NCI-H1105 treated with DMSO at 0.1 percent for 48 hours (cell line): ENCODE measurements around the gene DHRS12.
A peak's percentile ranks its signal among the peaks of the same experiment; 100 is the strongest.

Experiments used
- DNase-seq: peaks from one replicate; lab custom pipeline; 2025; lab: John Stamatoyannopoulos, UW

Gene DHRS12, protein sequence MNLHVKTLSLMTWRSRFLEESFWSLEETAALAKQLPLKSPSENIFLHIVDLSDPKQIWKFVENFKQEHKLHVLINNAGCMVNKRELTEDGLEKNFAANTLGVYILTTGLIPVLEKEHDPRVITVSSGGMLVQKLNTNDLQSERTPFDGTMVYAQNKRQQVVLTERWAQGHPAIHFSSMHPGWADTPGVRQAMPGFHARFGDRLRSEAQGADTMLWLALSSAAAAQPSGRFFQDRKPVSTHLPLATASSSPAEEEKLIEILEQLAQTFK

DNA sequence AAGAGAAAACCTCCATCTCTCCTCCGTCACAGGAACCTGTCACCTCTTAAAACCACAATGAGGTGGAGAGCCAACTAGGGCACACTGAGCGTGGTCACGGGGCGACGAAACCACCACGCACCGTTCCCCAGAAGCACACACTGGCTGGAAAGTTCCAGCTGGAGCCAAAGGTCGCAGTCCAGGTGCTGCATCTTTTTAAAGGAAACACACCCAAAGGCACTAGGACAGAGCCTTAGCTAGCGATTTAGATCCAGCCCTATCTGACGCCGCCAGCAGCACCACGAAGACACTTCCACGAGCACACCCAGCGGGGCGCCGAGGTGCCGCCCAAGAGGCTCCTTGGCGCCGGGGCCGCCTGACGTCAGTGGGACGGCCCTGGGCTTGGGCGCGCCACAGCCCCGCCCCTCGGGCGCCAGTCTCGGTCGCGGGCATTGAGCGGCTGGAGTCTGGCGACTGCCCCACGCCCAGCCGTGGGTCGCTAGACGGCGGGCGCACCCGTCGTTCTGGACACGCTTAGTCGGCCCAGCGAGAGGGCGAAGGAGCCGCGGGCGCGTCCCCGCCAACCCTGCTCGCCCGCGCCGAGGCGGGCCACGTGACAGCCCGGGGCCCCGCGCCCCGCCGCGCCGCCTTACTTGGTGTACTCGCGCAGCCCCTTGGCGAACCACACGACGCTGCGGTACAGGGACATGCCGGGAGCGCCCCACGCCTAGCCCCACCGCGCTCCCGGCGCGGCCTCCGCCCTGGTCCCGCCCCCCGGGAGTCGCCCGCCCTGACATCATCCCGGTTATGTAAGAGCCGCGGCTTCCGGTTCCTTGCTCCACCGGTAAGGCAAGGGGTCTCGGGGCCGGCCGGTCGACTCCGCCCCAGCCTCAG is at the start of gene DHRS12:
Gene DHRS12 (minus strand): TSS at position 742 of the 873 bp plus-strand sequence. CDS start 4,504 bp downstream, outside the sequence.
- DNase-seq, result peak; percentile 60

DNA sequence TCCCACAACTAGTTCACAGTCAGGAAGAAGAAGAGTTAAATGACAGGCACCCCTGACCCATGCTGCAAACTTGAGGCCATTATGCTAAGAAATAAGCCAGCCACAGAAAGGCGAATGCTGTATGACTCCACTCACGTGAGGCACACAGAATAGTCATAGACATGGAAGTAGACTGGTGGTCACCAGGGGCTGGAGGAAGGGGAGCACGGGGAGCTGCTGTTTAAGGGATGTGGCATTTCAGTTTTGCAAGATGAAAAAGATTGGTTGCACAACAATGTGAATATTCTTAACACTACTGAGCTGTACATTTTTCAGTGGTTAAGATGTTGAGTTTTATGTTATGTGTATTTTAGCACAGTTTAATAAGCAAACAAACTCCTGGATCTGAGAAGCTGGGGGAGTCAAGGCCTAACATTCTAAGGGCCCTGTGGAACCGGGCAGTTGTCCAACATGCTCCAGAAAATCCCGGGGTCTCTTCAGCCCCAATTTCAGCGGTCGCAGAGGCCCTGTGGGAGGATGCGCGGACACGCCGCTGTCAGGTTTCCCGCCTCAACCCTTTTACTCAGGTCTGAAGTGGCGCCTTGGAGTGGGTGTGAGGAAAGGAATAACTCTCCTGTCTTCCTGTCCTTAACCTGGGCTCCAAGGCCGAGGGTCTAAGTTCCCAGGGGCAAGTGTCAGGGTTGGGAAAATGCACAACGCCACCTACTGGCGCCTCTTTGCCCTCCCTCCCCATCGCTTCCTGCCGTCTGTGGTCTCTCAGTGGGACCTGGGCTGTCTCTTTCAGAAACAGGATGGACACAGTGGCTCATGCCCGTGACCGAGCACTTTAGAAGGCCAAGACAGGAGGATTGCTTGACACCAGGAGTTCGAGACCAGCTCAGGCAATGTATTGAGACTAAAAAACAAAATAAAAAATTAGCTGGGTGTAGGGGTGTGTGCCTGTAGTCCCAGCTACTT is 45.5 kb upstream of the DHRS12 start:
- DNase-seq, result no peak

DNA sequence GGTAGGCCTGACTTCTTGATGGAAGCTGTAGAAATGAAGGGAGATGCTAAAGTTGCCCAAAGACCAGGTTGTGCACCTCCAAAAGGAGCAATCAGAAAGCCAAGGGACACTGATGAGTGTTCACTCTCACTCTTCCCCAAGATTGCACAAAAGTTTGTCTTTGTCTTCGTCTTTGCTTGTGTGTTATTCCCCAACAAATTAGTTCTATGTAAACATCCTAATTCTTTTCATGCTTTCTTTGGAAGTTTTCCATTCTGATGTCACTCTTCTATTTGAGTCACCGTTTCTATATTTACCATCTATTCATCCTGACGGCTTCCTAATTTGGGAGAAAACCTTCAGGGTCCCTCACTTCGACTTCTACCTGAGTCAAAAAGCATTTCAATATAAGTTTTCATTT is 44.7 kb upstream of the DHRS12 start:
- DNase-seq, result no peak

DNA sequence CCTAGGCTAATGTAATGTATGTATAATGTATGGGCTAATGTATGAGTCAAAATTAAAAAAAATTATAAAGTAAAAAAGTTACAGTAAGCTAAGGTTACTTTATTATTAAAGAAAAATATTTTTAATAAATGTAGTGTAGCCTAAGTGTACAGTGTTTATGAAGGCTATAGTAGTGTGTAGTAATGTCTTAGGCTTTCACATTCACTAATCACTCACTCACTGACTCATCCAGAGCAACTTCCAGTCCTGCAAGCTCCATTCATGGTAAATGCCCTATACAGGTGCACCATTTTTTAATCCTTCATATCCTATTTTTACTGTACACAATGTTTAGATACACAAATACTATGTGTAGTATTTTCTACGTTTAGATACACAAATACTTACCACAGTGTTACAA is 42.8 kb upstream of the DHRS12 start:
- no peak for DNase-seq

DNA sequence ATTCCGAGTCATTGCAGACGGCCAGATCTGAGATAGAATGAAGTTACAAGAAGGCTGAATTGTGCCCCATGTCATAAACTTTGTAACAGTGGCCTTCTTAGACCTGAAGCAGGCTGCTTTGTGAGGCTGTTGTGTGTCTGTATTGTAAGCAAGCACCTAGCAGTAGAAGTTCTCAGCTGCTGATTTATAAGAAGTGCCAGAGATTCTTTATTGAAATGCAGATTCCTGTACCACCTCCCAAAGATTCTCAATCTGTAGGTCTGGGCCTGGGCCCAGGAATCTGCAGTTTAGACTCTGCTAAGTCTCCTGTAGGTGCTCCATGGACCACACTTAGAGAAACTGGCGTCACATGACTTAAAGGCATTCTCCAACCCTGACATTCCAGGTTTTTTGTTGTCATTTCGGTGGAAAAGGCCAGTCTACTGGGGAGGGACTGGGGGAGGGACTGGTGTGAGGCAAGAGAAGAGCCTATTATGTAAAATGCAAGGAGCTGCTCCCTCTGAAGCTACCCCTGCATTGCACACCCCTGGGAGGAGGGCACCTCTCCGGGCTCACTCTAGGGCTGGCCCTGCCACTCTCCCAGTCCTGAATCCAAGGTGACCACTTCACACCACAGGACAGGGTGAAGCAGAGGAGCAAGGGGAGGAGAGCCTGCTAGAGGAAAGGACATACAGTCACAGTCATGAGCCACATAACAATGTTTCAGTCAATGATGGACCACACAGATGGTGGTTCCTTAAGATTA is 41.8 kb upstream of the DHRS12 start:
- no peak for DNase-seq

DNA sequence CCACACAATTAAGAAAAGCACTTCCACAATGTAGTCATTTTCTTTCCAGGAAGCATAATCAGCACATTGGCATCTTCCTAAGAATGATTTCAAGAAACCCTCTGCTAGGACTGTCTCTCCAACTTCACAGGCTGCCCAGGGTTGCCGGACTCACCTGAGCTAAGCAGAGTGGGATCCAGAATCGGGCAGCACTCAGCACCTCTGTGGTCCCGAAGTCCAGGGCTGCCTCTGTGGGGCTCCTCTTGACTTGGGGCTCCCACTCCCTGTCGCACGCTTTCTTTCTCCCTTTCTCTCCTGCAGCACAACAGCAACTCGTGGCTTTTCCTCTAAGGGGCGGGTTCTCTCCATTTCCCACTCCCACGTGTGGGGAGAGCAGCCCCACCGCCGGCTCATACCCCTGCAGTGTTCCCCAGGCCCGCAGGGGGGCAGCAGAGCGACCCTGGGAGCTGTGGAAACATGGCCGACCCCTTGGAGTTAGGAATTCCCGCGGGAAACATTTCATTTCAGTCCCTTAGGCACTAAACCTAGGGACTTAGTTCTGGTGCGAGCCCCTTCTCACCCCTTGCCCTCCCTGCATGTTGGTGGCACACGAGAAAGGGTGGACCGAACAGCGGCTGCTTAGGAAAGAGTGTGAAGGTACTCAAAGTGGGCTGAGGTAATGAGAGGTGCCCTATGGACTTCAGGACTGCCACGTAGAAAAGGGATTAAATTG is 41.1 kb upstream of the DHRS12 start, which contains the start of gene TMEM272:
Gene TMEM272 (minus strand): TSS at position 316 of the 712 bp plus-strand sequence. CDS start 6,647 bp downstream, outside the sequence.
- DNase-seq, result no peak

DNA sequence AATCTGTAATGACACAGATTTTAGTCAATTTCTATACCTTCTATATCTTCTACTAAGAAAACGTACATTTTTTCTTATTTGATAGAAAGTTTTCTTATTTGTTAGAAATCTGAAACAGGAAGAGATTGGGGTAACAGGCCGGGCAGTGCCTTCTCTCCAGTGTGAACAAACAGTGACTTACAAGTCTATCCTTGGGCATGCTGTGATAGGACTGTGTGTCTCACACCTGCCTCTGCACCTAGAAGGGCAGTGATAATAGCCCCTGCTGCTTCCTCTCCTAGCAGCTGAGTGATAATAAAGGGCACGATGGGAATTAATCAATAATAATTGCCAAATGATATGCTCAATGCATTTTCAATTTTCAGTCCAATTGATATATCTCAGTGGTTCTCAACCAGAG is 39.6 kb upstream of the DHRS12 start:
- DNase-seq, result no peak

DNA sequence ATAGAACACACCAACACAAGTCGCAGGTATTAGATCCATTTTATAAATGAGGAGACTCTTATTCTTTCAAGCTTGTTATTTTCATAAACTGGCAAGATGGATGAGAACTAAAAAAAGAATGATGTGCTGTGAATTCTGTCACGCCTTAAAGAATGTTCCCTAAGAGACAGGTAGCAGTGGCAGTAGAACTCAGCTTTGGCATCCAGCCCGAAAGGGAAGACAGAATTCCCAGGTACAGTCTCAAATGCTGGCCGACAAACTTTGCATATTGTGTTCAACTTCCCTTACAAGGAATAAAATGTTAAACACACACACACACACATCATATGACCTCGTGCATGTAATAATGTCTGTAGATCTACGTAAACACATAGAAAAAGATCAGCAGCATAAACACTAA is 37.8 kb upstream of the DHRS12 start:
- DNase-seq, result no peak

DNA sequence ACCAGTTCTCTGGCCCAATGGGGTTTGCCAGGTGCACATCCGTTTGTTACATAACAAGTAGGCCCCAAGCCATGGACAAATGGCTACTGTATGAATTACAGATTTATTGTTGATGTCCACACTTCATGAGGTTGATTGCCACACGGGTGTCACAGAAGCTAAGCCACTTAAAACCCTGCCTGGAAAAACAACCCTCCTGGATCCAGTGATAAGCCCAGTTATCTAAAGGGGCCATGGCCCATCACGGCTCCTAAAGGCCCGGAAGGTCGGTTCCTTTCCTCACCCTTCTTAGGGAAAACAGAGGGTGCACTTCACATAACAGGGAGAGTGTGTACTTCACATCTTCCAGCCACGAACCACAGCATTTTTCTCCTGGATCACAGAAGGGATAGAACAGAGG is 37.0 kb upstream of the DHRS12 start:
- DNase-seq, result no peak

DNA sequence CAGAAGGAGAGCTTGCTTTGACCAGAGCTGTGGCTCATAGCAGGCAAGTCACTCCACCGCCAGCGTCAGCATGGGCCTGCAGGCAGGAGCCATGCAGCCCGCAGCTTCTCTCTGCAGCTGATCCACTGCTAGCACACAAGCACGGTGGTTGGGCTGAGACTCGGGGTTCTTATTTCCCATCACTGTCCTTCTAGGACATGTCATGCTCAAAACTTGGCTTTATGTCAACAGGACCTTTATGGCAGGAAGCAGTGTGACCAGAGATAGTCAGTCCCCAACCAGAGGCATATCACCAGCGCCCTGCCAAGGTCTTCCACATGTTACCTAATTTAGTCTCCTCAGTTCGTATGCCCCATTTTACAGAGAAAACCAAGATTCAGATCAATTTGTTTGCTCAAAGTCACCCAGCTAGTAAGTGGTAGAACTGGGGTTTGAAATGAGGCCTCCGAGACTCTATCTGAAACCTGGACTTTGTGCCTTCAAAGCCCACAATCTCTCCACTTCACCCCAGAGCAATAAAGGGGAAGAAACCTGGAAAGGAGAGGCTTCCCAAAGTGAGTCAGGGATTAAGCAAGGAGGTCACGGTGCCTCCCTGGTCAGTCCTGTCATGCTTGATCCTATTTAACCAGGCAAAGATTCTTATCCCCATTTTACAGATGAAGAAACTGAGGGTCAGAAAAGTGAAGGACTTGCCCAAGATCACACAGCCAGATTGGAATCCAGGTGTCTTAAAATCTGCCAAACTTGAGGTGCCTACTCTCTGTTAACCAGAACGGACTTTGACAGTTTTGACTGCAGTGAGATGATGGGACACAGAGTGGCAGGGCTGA is 36.0 kb upstream of the DHRS12 start:
- no peak for DNase-seq

DNA sequence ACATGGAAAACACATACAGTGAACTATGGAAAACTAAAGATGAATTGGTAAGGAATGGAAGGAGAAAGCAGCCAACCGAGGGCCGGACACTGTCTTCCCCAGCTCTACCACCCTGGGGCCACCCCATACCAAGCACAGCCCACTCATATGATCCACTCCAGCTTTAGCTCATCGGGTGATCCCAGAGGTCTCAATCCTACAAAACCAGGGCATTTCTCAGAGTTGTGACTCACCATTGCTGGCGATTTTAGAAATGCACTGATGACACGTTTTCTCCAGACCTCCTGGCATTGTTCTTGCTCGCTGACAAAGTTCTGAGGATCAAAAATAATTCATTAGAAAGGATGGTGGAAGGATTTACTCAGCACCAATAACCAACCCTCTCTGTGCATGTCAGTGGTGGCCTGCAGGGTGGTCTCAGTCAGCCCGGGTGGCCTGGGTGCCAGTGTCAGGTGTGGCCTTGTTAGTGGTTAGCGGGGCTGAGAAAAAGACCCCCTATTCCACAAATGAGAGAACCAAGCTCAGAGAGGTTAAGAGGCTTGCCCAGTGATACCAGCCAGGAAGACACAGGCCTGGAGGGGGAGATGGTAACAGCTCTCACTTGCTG is 34.4 kb upstream of the DHRS12 start:
- no peak for DNase-seq

DNA sequence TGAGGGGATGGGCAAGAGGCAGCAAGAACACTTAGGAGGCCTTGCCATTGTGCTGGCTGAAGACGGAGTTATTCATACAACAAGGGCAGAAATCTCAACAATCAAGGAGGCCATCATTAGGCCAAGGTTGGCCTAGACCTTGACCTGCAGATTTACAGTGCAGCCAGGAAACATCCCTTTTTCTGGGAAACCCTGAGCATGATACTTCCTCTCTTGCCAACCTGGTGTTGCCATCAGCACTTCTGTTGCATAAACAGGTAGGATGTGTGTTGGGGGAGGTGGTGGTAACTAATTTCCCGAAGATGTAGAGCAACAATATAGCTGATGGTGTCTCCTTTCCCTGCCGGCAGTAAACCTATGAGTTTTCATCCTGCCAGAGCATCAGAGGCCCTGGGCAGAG is 33.1 kb upstream of the DHRS12 start:
- DNase-seq, result no peak

DNA sequence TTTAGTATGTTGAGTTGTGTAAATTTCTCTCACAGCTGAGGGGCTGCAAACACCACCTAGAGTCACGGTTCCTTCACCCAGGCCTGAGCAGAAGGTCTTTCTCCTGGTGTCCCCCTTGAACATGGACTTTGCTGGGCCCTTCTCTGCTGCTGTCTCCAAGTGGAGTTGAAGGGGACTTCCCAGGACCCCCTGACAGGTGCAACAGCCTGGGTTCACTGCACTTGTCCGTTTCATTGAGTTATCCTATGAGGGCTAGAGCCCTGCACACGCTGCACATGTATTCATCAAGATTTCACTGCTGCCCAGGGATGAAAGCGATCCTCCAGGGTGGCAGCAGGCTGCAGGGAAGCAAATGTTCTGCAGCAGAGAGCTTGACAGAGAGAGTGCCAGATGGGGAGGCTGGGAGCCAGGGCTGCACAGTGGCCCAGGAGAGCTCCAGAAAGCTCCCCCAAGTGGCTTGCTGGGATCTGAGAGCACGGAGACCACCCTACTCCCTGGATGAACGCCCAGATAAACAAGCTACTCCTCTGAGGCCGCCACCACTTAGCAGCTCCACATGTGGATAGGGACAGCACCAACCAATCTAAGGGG is 30.7 kb upstream of the DHRS12 start:
- DNase-seq, result no peak

DNA sequence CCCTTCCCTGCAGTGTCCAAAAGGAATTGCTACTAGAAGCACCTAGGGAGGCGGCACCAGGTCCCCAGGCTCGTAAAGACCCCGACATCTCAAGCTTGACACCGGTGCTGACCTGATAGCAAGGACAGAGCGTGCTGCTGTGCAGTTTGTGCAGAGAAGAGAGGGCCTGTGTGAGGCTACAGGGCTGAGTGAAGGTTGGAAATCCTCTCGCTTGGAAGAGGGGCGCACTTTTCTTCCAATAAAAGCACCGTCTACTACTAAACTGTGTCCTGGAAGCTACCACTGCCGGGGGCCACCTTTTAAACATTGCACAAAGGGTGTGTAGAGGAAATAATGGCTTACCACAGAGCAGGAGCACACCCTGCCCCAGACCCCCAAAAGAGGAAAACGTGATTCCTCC is 30.0 kb upstream of the DHRS12 start:
- no peak for DNase-seq

DNA sequence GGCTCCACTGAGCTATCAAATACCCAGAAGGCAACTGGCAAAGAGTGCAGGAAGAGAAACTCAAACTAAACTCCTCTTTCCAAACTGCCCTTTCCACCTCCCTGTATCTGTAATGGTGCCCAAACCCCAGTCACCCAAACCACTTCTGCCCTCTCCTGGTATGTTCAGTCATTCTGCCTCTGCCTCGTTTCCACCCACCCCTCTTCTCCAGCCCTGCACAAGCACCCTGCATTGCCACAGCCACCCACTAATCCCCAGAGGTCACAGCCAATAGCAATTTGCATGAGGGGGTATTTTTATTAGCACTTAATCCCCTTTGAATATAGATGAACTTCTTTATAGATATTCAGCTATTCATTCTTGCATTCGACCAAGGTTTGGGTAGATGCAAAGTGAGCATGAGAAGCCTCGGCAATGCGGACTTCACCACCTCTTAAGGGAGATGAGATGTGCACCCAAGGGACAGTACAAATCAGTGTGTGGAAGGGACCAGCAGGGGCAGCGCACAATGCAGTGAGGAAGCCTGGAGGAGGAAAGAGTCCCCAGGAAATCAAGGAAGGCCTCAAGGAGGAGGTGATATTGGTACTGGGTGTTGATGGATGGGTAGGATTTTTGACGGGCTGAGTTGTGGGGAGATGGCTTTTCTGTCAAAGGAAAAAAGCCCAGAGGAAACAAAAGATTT is 28.6 kb upstream of the DHRS12 start:
- DNase-seq, result no peak

DNA sequence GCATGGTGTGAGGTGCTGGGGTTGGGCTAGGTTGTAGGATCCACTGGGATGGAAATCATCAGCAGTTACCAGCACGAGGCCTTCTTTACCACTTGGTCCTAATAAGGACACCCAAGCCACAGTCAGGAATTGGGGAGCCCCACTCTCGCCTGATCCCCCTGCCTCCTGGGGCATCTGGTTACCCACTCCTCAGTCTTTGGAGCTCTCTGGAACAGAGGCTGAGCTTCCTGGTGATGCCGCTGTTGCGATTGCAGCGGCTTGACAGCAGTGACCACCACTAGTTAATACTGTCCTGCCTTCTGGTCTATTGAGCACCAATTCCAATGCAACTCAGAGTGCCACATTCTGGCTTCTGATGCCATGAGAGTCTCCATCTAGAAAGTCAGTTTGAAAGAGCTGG is 27.6 kb upstream of the DHRS12 start:
- no peak for DNase-seq

DNA sequence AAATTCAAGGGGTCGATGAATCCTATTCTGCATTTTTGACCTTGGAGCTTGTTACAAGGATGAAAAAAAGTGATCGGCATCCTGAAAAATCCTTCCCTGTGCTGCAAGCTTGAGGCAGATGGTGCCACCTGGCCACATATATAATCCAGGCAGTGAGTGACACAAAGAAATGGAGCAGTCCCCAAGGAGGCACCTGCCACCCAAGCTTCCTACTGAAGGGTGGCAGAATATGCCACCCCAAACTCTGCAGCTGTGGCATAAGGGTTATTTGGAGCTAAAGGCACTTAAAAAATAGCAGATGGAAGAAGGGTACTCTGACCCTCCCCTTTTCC is 25.6 kb upstream of the DHRS12 start:
- DNase-seq, result no peak

DNA sequence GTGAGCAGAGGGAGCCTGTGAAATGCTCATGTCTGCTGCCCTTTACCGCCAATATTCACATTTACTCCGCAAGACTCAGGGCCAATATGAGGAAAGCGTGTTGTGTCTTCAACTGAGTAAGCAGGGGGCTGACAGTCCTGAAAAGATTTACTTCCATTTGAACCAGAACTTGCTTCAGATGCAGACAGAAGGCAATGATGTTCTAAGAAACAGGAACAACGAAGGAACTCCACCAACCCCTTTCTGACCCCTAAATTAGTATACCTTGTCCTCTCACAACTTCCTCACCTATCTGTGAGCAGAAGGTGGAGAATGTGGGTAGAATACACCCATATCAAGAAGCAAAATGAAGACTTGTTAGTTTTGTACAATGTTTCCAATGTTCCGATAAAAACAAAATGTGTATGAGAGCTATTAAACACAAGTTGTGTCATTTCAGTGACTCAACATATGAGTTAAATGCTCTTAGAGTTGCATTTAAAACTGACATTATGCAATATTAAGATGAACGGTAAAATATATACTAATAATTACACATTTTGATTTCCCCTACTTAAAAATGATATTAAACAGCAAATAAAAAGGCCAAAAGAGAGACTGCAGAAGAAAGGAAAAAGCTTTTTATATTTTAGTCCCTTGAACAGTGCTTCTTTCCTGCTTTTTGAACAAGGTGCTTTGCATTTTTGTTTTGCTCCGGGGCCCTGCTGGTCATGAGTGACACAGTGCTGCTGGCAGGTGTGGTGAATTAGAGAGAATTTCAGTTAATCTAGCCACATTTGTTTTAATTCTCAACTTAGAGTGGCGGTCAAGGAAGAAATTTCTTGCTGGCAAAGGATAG is 25.0 kb upstream of the DHRS12 start:
- DNase-seq, result no peak
